GM12878 (cell line): ENCODE results near the gene PDIA5. TPM values are rescaled to one million over a fixed set of nuclear protein-coding genes. Genes with fewer than 3 reads are reported as not detected.

Experiments
- ATAC-seq: fragments of 200-7000 bp; cut with Tn5 transposase; 3 replicates; pipeline ENCODE4 v1.9.1; 2020; ENCODE audit warnings: mild to moderate bottlenecking, moderate library complexity
- BruUV-seq: library from RNA; stranded (reverse); fragments of 400-500 nt; replicated peaks from 2 replicates; lab custom pipeline; 2021; lab: Mats Ljungman, UMichigan
- CTCF ChIA-PET: fragments of 300-600 bp; sonication (Branson Sonifier 250); formaldehyde crosslinking; extraction: SDS; loops from one replicate; lab custom pipeline; 2021; ENCODE audit warnings: inconsistent platforms; lab: Yijun Ruan, JAX
- POLR2A ChIA-PET: fragments of 350-600 bp; formaldehyde crosslinking; extraction: SDS; loops from one replicate; lab custom pipeline; 2021; ENCODE audit warnings: inconsistent platforms; lab: Charles Lee
- RAD21 ChIA-PET: fragments of 300-600 bp; sonication (Branson Sonifier 250); formaldehyde crosslinking; loops from one replicate; lab custom pipeline; 2023; ENCODE audit warnings: antibody characterized with exemption; ENCODE audit not compliant: unreplicated experiment; lab: Charles Lee
- SMC1A ChIA-PET: fragments of 300-600 bp; sonication (Branson Sonifier 250); formaldehyde crosslinking; loops from one replicate; lab custom pipeline; 2023; ENCODE audit not compliant: unreplicated experiment, uncharacterized antibody; lab: Charles Lee
- DNase-seq: peaks from one replicate; pipeline ENCODE4 v3.0.0-alpha.2; 2011; ENCODE audit warnings: low read depth, low spot score
- FAIRE-seq: peaks from 3 replicates; lab custom pipeline; 2011; peaks lifted over from hg19 to GRCh38; lab: Jason Lieb, UNC
- H2AFZ ChIP-seq: 2 replicates; pipeline ENCODE4 v1.6.0; 2011; ENCODE audit warnings: low read depth, low read length, control low read depth; ENCODE audit not compliant: control insufficient read depth
- H3K27ac ChIP-seq: 2 replicates; pipeline ENCODE4 v1.5.1; 2011; ENCODE audit warnings: control low read depth; ENCODE audit not compliant: control insufficient read depth, insufficient read depth
- H3K27me3 ChIP-seq, 2 experiments: replicated peaks in 1 of 2; 2 replicates each; pipeline versions ENCODE4 v1.6.0 to v1.6.1; 2011; ENCODE audit warnings: low read length in 1 of 2; ENCODE audit not compliant: control insufficient read depth in 2 of 2, insufficient read depth in 2 of 2
- H3K36me3 ChIP-seq, 2 experiments: 2 replicates each; pipeline ENCODE4 v1.5.1; 2011; ENCODE audit warnings: low read length in 1 of 2; ENCODE audit not compliant: control insufficient read depth in 2 of 2, insufficient read depth in 2 of 2
- H3K4me1 ChIP-seq: 2 replicates; pipeline ENCODE4 v1.6.1; 2011; ENCODE audit warnings: mild to moderate bottlenecking, low read length, moderate library complexity, mixed read lengths; ENCODE audit not compliant: control insufficient read depth, insufficient read depth
- H3K4me2 ChIP-seq: 2 replicates; pipeline ENCODE4 v1.6.0; 2011; ENCODE audit warnings: control low read depth; ENCODE audit not compliant: control insufficient read depth, insufficient read depth
- H3K4me3 ChIP-seq: fragments of 200-600 bp; sonication (generic); 2 replicates; pipeline ENCODE4 v1.5.1; 2016
- H3K79me2 ChIP-seq: 2 replicates; pipeline ENCODE4 v1.6.0; 2011; ENCODE audit warnings: low read length; ENCODE audit not compliant: control insufficient read depth, insufficient read depth
- H3K9ac ChIP-seq: 2 replicates; pipeline ENCODE4 v1.8.0; 2011; ENCODE audit warnings: low read length, control low read depth, mixed read lengths; ENCODE audit not compliant: control insufficient read depth, insufficient read depth
- H3K9me3 ChIP-seq: replicated peaks from 3 replicates; pipeline ENCODE4 v1.5.1; 2011; ENCODE audit warnings: mild to moderate bottlenecking, low read length; ENCODE audit not compliant: control insufficient read depth, insufficient read depth
- H4K20me1 ChIP-seq: 2 replicates; pipeline ENCODE4 v1.6.0; 2011; ENCODE audit not compliant: control insufficient read depth, insufficient read depth
- BCL11A ChIP-seq: IDR thresholded peaks from 2 replicates; pipeline ENCODE4 v1.6.1; 2011; ENCODE audit warnings: low read depth, low read length
- CHD2 ChIP-seq: IDR thresholded peaks from 2 replicates; pipeline ENCODE4 v1.6.1; 2011; ENCODE audit warnings: low read depth, low read length, improper control_type of control experiment, borderline replicate concordance
- FOXK2 ChIP-seq: fragments of 450-650 bp; IDR thresholded peaks from 2 replicates; pipeline ENCODE4 v1.6.1; 2017; ENCODE audit warnings: mild to moderate bottlenecking, moderate library complexity
- IKZF2 ChIP-seq, 2 experiments: fragments of 450-650 bp; IDR thresholded peaks; 2 replicates each; pipeline ENCODE4 v1.6.1; 2017; ENCODE audit warnings: mild to moderate bottlenecking in 2 of 2, moderate library complexity in 2 of 2
- JUND ChIP-seq: IDR thresholded peaks from 2 replicates; pipeline ENCODE4 v1.6.1; 2012; ENCODE audit warnings: low read depth, mild to moderate bottlenecking, low read length, improper control_type of control experiment, moderate library complexity
- RAD21 ChIP-seq: IDR thresholded peaks from 2 replicates; pipeline ENCODE4 v1.6.1; 2011; ENCODE audit warnings: mild to moderate bottlenecking, low read depth, low read length, moderate library complexity; ENCODE audit not compliant: insufficient read depth
- WGBS: methylation state at CpG from one replicate; pipeline ENCODE4 v1.1.6; 2016; ENCODE audit warnings: low lambda C conversion rate; ENCODE audit not compliant: insufficient replicate concordance, insufficient coverage; ENCODE audit errors: missing lambda C conversion rate; 5-methylcytosine and 5-hydroxymethylcytosine counted together
- in situ Hi-C: fragments of 300-500 bp; cut with MboI; formaldehyde crosslinking; loops from 9 replicates; pipeline ENCODE4 v1.14.3; 2018; ENCODE audit warnings: mixed read lengths
- intact Hi-C: fragments of 100-400 bp; cut with micrococcal nuclease; formaldehyde crosslinking; loops from one replicate; pipeline ENCODE4 v1.14.2; 2022; ENCODE audit not compliant: unreplicated experiment
- polyA plus RNA-seq, 11 experiments: library from polyadenylated mRNA; depleted of rRNA in 4 of 11; unstranded in 6 of 11; stranded (reverse) in 5 of 11; fragments of >200 nt; fragmentation: Nextera tagmentation in 4 of 11; fragmentation: Illumina TruSeq in 1 of 11; extraction: Ambion mirVana in 4 of 11; extraction: Trizol in 1 of 11; gene quantifications; 1 replicate in 1 of 11; 2 replicates in 10 of 11; pipeline versions ENCODE4 v1.2.1 to v1.2.3, GENCODE V29; 2011 to 2016; ENCODE audit warnings: inconsistent platforms in 2 of 11, missing spikeins in 2 of 11, low read depth in 1 of 11
- total RNA-seq, 4 experiments: library from RNA; depleted of rRNA in 3 of 4; stranded (reverse); fragments of >200 nt in 3 of 4; fragmentation: Illumina TruSeq in 1 of 4; extraction: Trizol in 1 of 4; gene quantifications; 2 replicates each; pipeline versions ENCODE4 v1.2.1 to v1.2.3, GENCODE V29; 2013 to 2021
- TF ChIP-seq, protein P1 (sequence below): fragments of 450-650 bp; IDR thresholded peaks from 2 replicates; pipeline ENCODE4 v1.6.1; 2018; ENCODE audit warnings: borderline replicate concordance, mild to moderate bottlenecking; ENCODE audit not compliant: partially characterized antibody

PDIA5 gene
- total and polyA plus RNA-seq, 10 of the 15 experiments (the other 5 are each of a cell fraction or from before 2014, with no cell fraction given), result 4.1 to 24.8 (median 19.2) TPM

DNA sequence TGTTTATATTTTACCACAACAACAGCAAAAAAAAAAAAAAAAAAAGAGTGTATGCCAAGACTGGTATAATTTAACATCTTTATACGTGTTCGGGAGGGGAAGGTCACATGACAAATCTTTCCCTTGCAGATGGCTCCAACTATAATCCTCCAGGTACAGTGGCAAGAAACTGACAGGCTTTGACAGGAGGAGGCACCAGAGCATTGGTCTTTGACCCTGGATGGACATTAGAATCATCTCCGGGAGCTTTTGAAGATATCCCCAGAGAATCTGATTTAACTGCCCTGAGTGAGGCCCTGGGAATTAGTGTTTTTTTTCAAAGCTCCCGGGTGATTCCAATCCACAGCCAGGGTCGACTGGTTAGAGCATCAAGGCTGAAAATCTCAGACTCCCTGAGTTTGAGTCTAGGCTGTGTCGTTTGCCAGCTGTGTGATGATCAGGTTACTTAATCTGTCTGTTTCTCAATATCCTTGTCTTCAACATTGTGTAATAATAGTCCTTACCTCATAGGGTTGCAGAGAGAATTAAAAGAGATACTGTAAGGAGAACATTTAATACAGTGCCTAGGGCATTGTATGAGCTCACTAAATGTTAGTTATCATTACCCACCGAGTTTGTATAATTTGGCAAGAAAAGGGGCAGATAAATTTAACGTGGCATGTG lies 30.3 kb upstream of the PDIA5 start:
- CTCF ChIA-PET, result no interaction called here

More for the DNA sequence above, 30.3 kb upstream of the PDIA5 start:
- DNase-seq, result no peak
- H3K4me3 ChIP-seq, result no peak overlapping the region
- H3K79me2 ChIP-seq, result no peaks in the 10 kb centered on the region
- in situ Hi-C loops (no loop called here), intact Hi-C loops (no loop called here)
- peaks cover 0 to 10% of the 10 kb centered on the region in 2 experiments for H3K27me3 ChIP-seq
- BruUV-seq, result no TSS peak
- RAD21 ChIA-PET, result no interaction called here
- no peak overlapping the region for H3K9ac ChIP-seq
- H3K27ac ChIP-seq, result no peak overlapping the region
- H2AFZ ChIP-seq, result no peak overlapping the region
- H3K9me3 ChIP-seq, result no peaks in the 10 kb centered on the region
- no peaks in the 10 kb centered on the region for H3K4me1 ChIP-seq
- H3K4me2 ChIP-seq, result no peak overlapping the region
- SMC1A ChIA-PET, result interaction anchor here (0.7 kb wide), 1 partner anchor 552 kb away, joined by 3 read pairs; no protein-coding TSS in a partner anchor
- no peaks in the 10 kb centered on the region for H3K36me3 ChIP-seq
- WGBS, result 42% methylated on average over 8 of the region's 8 CpGs
- no peaks in the 10 kb centered on the region for H4K20me1 ChIP-seq
- FAIRE-seq, result no peak
- no peak for ATAC-seq
- TF ChIP-seq RAD21 (0 out of 2 replicates have a peak, but pooled peaks have one; percentile 5), FOXK2 (no peak), JUND (no peak), BCL11A (no peak), CHD2 (no peak), IKZF2 (IDR thresholded peaks at IDR 0.05) (no peak)
- TF ChIP-seq, protein P1, sequence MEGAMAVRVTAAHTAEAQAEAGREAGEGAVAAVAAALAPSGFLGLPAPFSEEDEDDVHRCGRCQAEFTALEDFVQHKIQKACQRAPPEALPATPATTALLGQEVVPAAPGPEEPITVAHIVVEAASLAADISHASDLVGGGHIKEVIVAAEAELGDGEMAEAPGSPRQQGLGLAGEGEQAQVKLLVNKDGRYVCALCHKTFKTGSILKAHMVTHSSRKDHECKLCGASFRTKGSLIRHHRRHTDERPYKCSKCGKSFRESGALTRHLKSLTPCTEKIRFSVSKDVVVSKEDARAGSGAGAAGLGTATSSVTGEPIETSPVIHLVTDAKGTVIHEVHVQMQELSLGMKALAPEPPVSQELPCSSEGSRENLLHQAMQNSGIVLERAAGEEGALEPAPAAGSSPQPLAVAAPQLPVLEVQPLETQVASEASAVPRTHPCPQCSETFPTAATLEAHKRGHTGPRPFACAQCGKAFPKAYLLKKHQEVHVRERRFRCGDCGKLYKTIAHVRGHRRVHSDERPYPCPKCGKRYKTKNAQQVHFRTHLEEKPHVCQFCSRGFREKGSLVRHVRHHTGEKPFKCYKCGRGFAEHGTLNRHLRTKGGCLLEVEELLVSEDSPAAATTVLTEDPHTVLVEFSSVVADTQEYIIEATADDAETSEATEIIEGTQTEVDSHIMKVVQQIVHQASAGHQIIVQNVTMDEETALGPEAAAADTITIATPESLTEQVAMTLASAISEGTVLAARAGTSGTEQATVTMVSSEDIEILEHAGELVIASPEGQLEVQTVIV, result no peak
- POLR2A ChIA-PET, result no interaction called here
